ENCODE data around the gene GLYR1. TPM values are rescaled to one million over a fixed set of nuclear protein-coding genes. Genes with fewer than 3 reads are reported as not detected.

Gene GLYR1
- total RNA-seq, 1 experiment from 2014 or later: 111 TPM

DNA sequence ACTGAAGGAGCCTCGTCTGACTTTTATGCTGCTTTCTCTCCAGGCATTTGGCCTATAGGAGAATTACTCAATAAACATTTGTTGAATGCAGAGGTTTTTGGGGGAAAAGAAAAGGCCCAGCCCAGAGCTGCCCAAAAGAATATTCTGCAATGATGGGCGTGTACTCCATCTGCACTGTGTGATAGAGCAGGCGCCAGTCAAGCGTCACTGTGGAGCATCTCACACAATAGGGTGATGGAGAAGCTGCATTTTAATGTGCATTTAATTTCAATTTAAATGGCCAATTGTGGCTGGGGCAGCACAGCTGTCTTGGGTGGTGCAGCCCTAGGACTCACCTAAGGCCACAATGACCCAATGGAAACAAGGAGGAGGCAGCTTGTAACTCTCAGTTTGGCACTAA is 20.6 kb downstream of the GLYR1 start:
- H3K4me1 ChIP-seq (ENCODE audit: control insufficient read depth, insufficient read depth, low read length): no peaks in the 10 kb centered on the region
- in situ Hi-C loops (cut with HindIII; ENCODE audit: low pct_unique_long_range_greater_than_20kb, low sequenced_read_pairs) (no loop called here), intact Hi-C loops (cut with micrococcal nuclease; ENCODE audit: unreplicated experiment) (no loop called here)
- TF ChIP-seq POLR2AphosphoS5 (IDR thresholded peaks at IDR 0.05; ENCODE audit: low read depth, low read length): no peak
- TF ChIP-seq, protein P1, sequence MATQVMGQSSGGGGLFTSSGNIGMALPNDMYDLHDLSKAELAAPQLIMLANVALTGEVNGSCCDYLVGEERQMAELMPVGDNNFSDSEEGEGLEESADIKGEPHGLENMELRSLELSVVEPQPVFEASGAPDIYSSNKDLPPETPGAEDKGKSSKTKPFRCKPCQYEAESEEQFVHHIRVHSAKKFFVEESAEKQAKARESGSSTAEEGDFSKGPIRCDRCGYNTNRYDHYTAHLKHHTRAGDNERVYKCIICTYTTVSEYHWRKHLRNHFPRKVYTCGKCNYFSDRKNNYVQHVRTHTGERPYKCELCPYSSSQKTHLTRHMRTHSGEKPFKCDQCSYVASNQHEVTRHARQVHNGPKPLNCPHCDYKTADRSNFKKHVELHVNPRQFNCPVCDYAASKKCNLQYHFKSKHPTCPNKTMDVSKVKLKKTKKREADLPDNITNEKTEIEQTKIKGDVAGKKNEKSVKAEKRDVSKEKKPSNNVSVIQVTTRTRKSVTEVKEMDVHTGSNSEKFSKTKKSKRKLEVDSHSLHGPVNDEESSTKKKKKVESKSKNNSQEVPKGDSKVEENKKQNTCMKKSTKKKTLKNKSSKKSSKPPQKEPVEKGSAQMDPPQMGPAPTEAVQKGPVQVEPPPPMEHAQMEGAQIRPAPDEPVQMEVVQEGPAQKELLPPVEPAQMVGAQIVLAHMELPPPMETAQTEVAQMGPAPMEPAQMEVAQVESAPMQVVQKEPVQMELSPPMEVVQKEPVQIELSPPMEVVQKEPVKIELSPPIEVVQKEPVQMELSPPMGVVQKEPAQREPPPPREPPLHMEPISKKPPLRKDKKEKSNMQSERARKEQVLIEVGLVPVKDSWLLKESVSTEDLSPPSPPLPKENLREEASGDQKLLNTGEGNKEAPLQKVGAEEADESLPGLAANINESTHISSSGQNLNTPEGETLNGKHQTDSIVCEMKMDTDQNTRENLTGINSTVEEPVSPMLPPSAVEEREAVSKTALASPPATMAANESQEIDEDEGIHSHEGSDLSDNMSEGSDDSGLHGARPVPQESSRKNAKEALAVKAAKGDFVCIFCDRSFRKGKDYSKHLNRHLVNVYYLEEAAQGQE (IDR thresholded peaks at IDR 0.05; ENCODE audit: insufficient read depth in 1 of 2, low read depth in 2 of 2, low read length in 1 of 2): no peak
- TF ChIP-seq, protein P2, sequence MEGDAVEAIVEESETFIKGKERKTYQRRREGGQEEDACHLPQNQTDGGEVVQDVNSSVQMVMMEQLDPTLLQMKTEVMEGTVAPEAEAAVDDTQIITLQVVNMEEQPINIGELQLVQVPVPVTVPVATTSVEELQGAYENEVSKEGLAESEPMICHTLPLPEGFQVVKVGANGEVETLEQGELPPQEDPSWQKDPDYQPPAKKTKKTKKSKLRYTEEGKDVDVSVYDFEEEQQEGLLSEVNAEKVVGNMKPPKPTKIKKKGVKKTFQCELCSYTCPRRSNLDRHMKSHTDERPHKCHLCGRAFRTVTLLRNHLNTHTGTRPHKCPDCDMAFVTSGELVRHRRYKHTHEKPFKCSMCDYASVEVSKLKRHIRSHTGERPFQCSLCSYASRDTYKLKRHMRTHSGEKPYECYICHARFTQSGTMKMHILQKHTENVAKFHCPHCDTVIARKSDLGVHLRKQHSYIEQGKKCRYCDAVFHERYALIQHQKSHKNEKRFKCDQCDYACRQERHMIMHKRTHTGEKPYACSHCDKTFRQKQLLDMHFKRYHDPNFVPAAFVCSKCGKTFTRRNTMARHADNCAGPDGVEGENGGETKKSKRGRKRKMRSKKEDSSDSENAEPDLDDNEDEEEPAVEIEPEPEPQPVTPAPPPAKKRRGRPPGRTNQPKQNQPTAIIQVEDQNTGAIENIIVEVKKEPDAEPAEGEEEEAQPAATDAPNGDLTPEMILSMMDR (IDR thresholded peaks at IDR 0.05): no peak
- TF ChIP-seq SIN3A (IDR thresholded peaks at IDR 0.05; ENCODE audit: borderline replicate concordance, insufficient read depth, low read depth, low read length): no peak
- no peak for TF ChIP-seq TCF7L2 (IDR thresholded peaks at IDR 0.05; ENCODE audit: low read depth, low read length)
- ATAC-seq: 0 out of 2 replicates have a peak, but pooled peaks have one; percentile 30
- DNase-seq (ENCODE audit: low read depth, low spot score): no peak
- H3K27ac ChIP-seq (ENCODE audit: low read length): no peak overlapping the region
- no peaks in the 10 kb centered on the region for H3K9me3 ChIP-seq (ENCODE audit: control insufficient read depth, insufficient read depth, low read depth, low read length)
- H3K4me3 ChIP-seq (ENCODE audit: low read depth in 2 of 2, low read length in 2 of 2): no peak overlapping the region
- BruUV-seq (replicated peaks): no TSS peak
- POLR2A ChIA-PET: no interaction called here
- no peaks in the 10 kb centered on the region for H3K27me3 ChIP-seq (ENCODE audit: control insufficient read depth, insufficient read depth, low read length)
- peaks cover 33% of the 10 kb centered on the region for H3K36me3 ChIP-seq (ENCODE audit: control insufficient read depth, insufficient read depth, low read length)
- CTCF ChIA-PET: no interaction called here

DNA sequence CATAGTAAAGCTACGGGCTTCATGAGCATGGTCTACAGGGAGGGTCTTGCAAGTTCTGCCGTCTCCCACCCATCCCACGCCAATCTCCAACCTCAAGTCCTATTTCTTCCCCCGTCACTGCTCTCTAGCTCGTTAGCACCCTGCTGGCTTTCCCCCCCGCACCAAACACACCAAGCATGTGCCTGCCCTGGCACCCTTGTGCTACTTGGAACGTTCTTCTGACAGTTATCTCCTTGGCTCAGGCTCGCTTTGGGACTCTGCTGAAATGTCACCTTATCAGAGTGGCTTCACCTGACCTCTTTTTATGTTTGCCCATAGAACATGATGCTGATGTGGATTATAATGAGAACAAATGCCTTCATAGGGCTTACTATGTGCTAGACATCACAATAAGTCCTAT is 21.9 kb downstream of the GLYR1 start:
- Histone ChIP-seq H3K4me3 (ENCODE audit: low read depth in 2 of 2, low read length in 2 of 2) (no peak overlapping the region), H3K27me3 (ENCODE audit: control insufficient read depth, insufficient read depth, low read length) (no peaks in the 10 kb centered on the region), H3K4me1 (ENCODE audit: control insufficient read depth, insufficient read depth, low read length) (no peaks in the 10 kb centered on the region), H3K9me3 (ENCODE audit: control insufficient read depth, insufficient read depth, low read depth, low read length) (no peaks in the 10 kb centered on the region), H3K27ac (ENCODE audit: low read length) (no peak overlapping the region), H3K36me3 (ENCODE audit: control insufficient read depth, insufficient read depth, low read length) (peaks cover 29% of the 10 kb centered on the region)
- no TSS peak for BruUV-seq (replicated peaks)
- intact Hi-C loops (cut with micrococcal nuclease; ENCODE audit: unreplicated experiment): no loop called here
- no peak for TF ChIP-seq TCF7L2 (IDR thresholded peaks at IDR 0.05; ENCODE audit: low read depth, low read length)
- TF ChIP-seq, protein P2 (IDR thresholded peaks at IDR 0.05): no peak
- no peak for TF ChIP-seq SIN3A (IDR thresholded peaks at IDR 0.05; ENCODE audit: borderline replicate concordance, insufficient read depth, low read depth, low read length)
- no peak for TF ChIP-seq POLR2AphosphoS5 (IDR thresholded peaks at IDR 0.05; ENCODE audit: low read depth, low read length)
- TF ChIP-seq, protein P1 (IDR thresholded peaks at IDR 0.05; ENCODE audit: insufficient read depth in 1 of 2, low read depth in 2 of 2, low read length in 1 of 2): no peak
- POLR2A ChIA-PET: interaction anchor here (0.5 kb wide), 1 partner anchor 13 kb away, joined by 4 read pairs; no protein-coding TSS in a partner anchor
- no peak for ATAC-seq
- DNase-seq (ENCODE audit: low read depth, low spot score): no peak
- CTCF ChIA-PET: no interaction called here
- in situ Hi-C loops (cut with HindIII; ENCODE audit: low pct_unique_long_range_greater_than_20kb, low sequenced_read_pairs): no loop called here
